C4-2B (cell line): Measurements from ENCODE around the gene JPT2.

Source experiments
- H3K27ac ChIP-seq: fragments of 450-650 bp; 2 replicates; pipeline ENCODE4 v1.5.1; 2017
- CTCF ChIP-seq: fragments of 450-650 bp; conservative IDR thresholded peaks from 2 replicates; pipeline ENCODE4 v1.5.1; 2017; ENCODE audit warnings: mild to moderate bottlenecking
- ZFX ChIP-seq: fragments of 450-650 bp; IDR thresholded peaks from 2 replicates; pipeline ENCODE4 v1.6.1; 2017

JPT2 gene

GRCh38 chr16:1700246-1700645, 22.2 kb downstream of the JPT2 start:
- no peak overlapping the region for H3K27ac ChIP-seq
- TF ChIP-seq ZFX, result no peak
- no peak for TF ChIP-seq CTCF

DNA sequence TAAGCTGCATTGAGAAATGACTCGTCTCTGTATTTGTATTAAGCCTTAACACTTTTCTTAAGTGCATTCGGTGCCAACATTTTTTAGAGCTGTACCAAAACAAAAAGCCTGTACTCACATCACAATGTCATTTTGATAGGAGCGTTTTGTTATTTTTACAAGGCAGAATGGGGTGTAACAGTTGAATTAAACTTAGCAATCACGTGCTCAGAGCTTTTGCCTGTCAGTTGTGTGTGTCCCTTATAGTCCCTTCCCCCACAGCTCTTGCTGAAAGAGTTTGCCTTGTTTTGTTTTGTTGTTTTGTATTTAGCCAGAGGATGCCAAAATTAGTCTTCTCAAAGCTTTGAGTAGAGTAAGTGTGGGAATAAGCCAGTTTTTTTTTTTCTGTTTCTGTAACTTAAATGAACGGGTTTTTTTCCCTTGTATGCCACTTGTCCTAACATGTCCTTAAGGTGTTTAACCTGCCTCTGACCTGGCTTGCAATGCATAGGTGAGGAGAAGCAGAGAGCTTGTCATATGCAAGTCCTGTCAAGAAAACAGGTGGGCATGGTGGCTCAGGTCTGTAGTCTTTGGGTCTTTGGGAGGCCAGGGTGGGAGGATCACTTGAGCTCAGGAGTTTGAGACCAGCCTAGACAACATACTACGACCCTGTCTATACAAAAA, 23.3 kb downstream of the JPT2 start:
- TF ChIP-seq ZFX (no peak), CTCF (no peak)
- H3K27ac ChIP-seq, result no peak overlapping the region

- H3K27ac ChIP-seq, result peak overlapping the region; percentile 79
Observed at GRCh38 chr16:1705324-1705687, 27.2 kb downstream of the JPT2 start.

- H3K27ac ChIP-seq, result peak within 1 kb of the TSS; percentile 79
- peak; percentile 98 for TF ChIP-seq CTCF
- peak; percentile 88 for TF ChIP-seq ZFX
Observed at GRCh38 chr16:1705688-1706385, 27.8 kb downstream of the JPT2 start, which contains the start of gene MAPK8IP3. Gene MAPK8IP3, plus strand, starts transcription at chr16:1706195. Its CDS starts 145 bp downstream, at chr16:1706340.

DNA sequence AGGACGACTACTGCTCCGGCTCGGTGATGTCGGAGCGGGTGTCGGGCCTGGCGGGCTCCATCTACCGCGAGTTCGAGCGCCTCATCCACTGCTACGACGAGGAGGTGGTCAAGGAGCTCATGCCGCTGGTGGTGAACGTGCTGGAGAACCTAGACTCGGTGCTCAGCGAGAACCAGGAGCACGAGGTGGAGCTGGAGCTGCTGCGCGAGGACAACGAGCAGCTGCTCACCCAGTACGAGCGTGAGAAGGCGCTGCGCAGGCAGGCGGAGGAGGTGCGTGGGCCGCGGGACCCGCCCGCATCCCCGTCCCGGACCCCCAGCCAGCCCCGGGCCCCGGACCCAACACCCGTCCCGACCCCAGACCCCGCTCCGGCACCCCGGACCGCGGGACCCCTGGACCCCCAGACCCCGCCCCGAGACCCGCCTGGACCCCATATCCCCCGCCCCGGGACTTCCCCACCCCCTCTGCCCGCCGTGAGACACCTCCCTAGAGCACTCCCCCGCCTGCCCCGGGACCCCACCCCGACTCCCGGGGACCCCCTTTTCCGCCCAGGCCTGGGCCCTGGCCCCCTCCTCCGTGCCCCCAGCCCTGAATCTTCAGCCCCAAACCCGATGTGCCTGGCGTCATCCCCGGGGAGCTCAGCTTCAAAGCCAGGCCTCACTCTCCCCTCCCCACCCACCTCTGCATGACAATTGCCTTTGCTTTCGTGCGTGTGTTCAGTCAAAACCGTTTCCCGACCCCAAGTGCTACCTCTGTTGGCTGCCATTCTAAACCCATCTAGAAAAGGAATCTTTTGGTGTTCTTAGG, 28.5 kb downstream of the JPT2 start:
- TF ChIP-seq ZFX (peak; percentile 70; the same call in 1 of the 2 replicates), CTCF (no peak; the same call in 1 of the 2 replicates)
- peak overlapping the region; percentile 79 for H3K27ac ChIP-seq

DNA sequence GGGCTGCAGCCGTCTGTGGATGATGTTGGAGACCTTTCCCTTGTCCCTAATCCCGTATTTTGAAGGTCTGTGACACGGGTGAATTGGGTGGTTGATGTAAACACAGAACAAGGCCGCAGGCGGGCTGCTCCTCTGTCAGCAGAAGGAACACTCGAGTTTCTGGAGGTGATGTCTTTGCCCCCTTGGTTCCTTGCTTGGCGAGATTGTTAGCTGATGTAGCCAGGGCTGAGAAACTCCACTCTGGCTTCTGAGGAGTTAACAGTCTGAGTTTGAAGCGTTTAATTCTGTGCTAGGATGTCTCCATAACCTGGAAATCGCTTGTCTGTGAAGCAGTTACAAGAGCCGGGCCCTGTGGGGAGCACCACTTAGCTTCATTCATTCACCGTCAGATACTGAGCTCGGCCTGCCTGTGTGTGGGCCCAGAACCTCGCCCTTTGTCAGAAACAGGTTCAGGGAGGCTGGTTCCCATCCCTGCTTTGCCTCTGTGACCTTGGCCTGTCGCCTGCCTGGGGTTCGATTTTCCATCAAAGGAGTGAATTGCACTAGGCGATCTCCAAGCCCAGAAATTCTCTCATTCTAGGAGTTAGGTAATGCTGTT, 29.2 kb downstream of the JPT2 start:
- peak overlapping the region; percentile 79 for H3K27ac ChIP-seq
- TF ChIP-seq CTCF, result no peak
- no peak for TF ChIP-seq ZFX

GRCh38 chr16:1708083-1708767, 30.1 kb downstream of the JPT2 start:
- H3K27ac ChIP-seq, result no peak overlapping the region
- TF ChIP-seq CTCF, result no peak
- TF ChIP-seq ZFX, result no peak
